Mesangial cell (primary cell): ENCODE results near the gene PRAMEF11. TPM values are rescaled to one million over a fixed set of nuclear protein-coding genes. Genes with fewer than 3 reads are reported as not detected.

ENCODE experiments used
- total RNA-seq: library from RNA; depleted of rRNA; stranded (reverse); fragments of >200 nt; gene quantifications from 2 replicates; pipeline ENCODE4 v1.2.3, GENCODE V29; 2015

PRAMEF11 gene
- not detected in 2 replicates for total RNA-seq

DNA sequence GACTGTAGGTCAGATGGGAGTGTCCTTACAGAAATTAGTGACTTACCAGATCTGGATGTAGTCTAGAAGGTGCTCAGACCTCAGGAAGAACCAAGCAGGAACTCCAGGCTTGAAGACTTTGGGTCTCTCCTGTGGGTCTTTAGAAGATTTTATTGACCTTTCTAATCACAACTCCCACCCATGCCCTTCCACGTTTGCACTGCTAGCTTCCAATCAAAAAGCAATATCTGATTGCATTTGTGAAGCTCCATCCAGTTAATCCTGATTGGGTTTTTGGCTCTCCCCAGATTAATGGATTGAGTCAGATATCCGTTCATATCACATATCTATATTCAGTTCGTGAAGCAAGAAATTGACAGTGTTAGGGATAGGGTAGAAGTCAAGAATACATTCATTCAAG is at the start of gene PRAMEF11:
PRAMEF11 (minus strand) TSS at position 101 of the 400 bp plus-strand sequence. CDS start 2,621 bp downstream, outside the sequence.

GRCh38 chr1:12856786-12857185 is 25.6 kb upstream of the PRAMEF11 start, which contains the start of gene PRAMEF2:
TSS of gene PRAMEF2 (plus strand) at chr1:12857086. CDS start at chr1:12859010, 1,924 bp downstream.

DNA sequence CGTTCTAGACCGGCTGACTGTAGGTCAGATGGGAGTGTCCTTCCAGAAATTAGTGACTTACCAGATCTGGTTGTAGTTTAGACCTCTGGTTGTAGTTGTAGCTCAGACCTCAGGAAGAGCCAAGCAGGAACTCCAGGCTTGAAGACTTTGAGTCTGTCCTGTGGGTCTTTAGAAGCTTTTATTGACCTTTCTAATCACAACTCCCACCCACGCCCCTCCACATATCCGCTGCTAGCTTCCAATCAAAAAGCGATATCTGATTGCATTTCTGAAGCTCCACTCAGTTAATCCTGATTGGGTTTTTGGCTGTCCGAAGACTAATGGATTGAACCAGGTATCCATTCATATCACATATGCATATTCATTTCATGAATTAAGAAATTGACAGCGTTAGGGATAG is 17.4 kb upstream of the PRAMEF11 start, which contains the start of gene HNRNPCL1:
HNRNPCL1 (minus strand) TSS at position 101 of the 400 bp plus-strand sequence. CDS start 431 bp downstream, outside the sequence.

DNA sequence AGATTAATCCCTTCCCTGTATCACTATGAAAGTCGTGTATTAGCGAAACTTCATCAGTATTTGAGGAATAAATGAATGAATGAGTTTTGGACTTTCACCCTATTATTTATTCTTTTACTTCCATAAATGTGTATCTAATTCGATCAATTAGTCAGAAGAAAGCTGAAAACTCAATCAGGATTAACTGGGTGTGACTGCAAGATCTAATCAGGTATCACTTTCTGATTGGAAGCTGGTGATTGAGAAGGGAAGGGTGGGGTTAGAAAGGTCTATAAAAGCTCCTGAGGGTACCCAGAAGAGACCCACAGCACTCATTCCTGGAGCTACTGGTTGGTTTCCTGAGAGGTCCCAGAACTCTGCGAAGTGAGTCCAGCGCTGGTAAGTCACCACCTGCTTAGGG is 40.1 kb downstream of the PRAMEF11 start, which contains the start of gene PRAMEF1:
PRAMEF1 (plus strand) TSS at position 301 of the 400 bp plus-strand sequence. CDS start 1,831 bp downstream, outside the sequence.

Other genes with a start within 250 kb of the PRAMEF11 start
- gene DHRS3, start 213.2 kb downstream of the PRAMEF11 start, total RNA-seq: 61.3 and 430 TPM in 2 replicates
- gene AADACL4, start 187.3 kb downstream of the PRAMEF11 start, total RNA-seq: 0.13 TPM in 1 of 2 replicates, not detected in the other
- not detected in 2 replicates for gene AADACL3, start 115.3 kb downstream of the PRAMEF11 start, total RNA-seq
- gene CFAP107, start 85.2 kb downstream of the PRAMEF11 start, total RNA-seq: not detected in 2 replicates
- not detected in 2 replicates for gene PRAMEF12, start 57.7 kb downstream of the PRAMEF11 start, total RNA-seq
- gene PRAMEF1, start 40.0 kb downstream of the PRAMEF11 start, total RNA-seq: not detected in 2 replicates
- gene HNRNPCL1, start 17.3 kb upstream of the PRAMEF11 start, total RNA-seq: not detected in 2 replicates
- not detected in 2 replicates for gene PRAMEF2, start 25.7 kb upstream of the PRAMEF11 start, total RNA-seq
- not detected in 2 replicates for gene PRAMEF4, start 54.8 kb upstream of the PRAMEF11 start, total RNA-seq
- not detected in 2 replicates for gene PRAMEF10, start 66.9 kb upstream of the PRAMEF11 start, total RNA-seq
- not detected in 2 replicates for gene PRAMEF7, start 85.2 kb upstream of the PRAMEF11 start, total RNA-seq
- gene PRAMEF6, start 116.2 kb upstream of the PRAMEF11 start, total RNA-seq: not detected in 2 replicates
- not detected in 2 replicates for gene PRAMEF27, start 225.2 kb upstream of the PRAMEF11 start, total RNA-seq
- gene HNRNPCL3, start 229.4 kb upstream of the PRAMEF11 start, total RNA-seq: not detected in 2 replicates
- gene PRAMEF25, start 239.4 kb upstream of the PRAMEF11 start, total RNA-seq: not detected in 2 replicates